ENCODE results near the gene VEGFA. TPM values are rescaled to one million over a fixed set of nuclear protein-coding genes. Genes with fewer than 3 reads are reported as not detected.

VEGFA gene
- polyA plus RNA-seq, 1 donor from 2014 or later: 7.3 TPM

DNA sequence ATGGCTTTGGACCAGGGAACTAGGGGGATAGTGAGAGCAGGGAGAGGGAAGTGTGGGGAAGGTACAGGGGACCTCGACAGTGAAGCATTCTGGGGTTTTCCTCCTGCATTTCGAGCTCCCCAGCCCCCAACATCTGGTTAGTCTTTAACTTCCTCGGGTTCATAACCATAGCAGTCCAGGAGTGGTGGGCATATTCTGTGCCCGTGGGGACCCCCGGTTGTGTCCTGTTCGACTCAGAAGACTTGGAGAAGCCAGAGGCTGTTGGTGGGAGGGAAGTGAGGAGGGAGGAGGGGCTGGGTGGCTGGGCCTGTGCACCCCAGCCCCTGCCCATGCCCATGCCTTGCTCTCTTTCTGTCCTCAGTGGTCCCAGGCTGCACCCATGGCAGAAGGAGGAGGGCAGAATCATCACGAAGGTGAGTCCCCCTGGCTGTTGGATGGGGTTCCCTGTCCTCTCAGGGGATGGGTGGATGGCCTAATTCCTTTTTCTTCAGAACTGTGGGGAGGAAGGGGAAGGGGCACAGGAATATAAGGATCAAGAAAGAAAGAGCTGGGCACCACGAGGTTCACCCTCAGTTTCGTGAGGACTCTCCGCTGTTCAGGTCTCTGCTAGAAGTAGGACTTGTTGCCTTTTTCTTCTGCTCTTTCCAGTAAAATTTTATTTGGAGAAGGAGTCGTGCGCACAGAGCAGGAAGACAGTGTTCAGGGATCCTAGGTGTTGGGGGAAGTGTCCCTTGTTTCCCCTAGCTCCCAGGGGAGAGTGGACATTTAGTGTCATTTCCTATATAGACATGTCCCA is 4.2 kb downstream of the VEGFA start:
- TF ChIP-seq RAD21 (conservative IDR thresholded peaks at IDR 0.05): no peak
- TF ChIP-seq EZH2 (IDR thresholded peaks at IDR 0.05; ENCODE audit: borderline replicate concordance, insufficient read depth, low read length, poor library complexity, severe bottlenecking): no peak
- Histone ChIP-seq H3K9me2 (ENCODE audit: insufficient read depth, low read length) (no peaks in the 10 kb centered on the region), H4K20me1 (ENCODE audit: insufficient read depth) (no peaks in the 10 kb centered on the region), H3K4me2 (ENCODE audit: low read length) (no peak overlapping the region), H3K9me3 (ENCODE audit: low read length) (no peaks in the 10 kb centered on the region), H3K27me3 (ENCODE audit: insufficient read depth, low read depth, low read length) (peaks cover 27% of the 10 kb centered on the region), H3K27ac (ENCODE audit: low read length) (no peak overlapping the region), H3K4me3 (ENCODE audit: low read length) (no peak overlapping the region), H3K9ac (ENCODE audit: low read length) (no peak overlapping the region), H3F3A (ENCODE audit: insufficient read depth, low read length, poor library complexity, severe bottlenecking) (no peaks in the 10 kb centered on the region), H3K36me3 (ENCODE audit: insufficient read depth, low read length) (no peaks in the 10 kb centered on the region), H3K79me2 (replicated peaks; ENCODE audit: insufficient read depth, low read length) (peaks cover 13% of the 10 kb centered on the region), H2AFZ (ENCODE audit: low read depth, low read length) (no peak overlapping the region)

DNA sequence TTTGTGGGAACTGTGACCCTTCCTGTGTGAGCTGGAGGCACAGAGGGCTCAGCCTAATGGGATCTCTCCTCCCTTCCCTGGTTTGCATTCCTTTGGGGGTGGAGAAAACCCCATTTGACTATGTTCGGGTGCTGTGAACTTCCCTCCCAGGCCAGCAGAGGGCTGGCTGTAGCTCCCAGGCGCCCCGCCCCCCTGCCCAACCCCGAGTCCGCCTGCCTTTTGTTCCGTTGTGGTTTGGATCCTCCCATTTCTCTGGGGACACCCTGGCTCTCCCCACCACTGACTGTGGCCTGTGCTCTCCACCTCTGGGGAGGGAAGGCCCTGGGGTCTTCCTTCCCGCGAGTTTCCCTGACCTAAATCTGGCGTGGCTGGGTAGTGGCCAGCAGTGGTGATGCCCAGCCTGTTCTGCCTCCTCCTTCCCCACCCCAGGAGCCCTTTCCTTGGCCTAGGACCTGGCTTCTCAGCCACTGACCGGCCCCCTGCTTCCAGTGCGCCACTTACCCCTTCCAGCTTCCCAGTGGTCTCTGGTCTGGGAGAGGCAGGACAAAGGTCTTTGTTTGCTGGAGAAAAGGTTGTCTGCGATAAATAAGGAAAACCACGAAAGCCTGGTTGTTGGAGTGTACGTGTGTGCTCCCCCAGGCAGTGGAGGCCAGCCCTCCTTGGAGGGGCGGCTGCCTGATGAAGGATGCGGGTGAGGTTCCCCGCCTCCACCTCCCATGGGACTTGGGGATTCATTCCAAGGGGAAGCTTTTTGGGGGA is 4.9 kb downstream of the VEGFA start:
- Histone ChIP-seq H2AFZ (ENCODE audit: low read depth, low read length) (peak overlapping the region; percentile 23), H3K9ac (ENCODE audit: low read length) (peak overlapping the region; percentile 38)
- TF ChIP-seq EP300 (conservative IDR thresholded peaks at IDR 0.05; ENCODE audit: poor library complexity, severe bottlenecking): no peak
- TF ChIP-seq RAD21 (conservative IDR thresholded peaks at IDR 0.05): peak; percentile 52
- TF ChIP-seq EZH2 (IDR thresholded peaks at IDR 0.05; ENCODE audit: borderline replicate concordance, insufficient read depth, low read length, poor library complexity, severe bottlenecking): no peak
- TF ChIP-seq, protein P1, sequence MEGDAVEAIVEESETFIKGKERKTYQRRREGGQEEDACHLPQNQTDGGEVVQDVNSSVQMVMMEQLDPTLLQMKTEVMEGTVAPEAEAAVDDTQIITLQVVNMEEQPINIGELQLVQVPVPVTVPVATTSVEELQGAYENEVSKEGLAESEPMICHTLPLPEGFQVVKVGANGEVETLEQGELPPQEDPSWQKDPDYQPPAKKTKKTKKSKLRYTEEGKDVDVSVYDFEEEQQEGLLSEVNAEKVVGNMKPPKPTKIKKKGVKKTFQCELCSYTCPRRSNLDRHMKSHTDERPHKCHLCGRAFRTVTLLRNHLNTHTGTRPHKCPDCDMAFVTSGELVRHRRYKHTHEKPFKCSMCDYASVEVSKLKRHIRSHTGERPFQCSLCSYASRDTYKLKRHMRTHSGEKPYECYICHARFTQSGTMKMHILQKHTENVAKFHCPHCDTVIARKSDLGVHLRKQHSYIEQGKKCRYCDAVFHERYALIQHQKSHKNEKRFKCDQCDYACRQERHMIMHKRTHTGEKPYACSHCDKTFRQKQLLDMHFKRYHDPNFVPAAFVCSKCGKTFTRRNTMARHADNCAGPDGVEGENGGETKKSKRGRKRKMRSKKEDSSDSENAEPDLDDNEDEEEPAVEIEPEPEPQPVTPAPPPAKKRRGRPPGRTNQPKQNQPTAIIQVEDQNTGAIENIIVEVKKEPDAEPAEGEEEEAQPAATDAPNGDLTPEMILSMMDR (IDR thresholded peaks at IDR 0.05; ENCODE audit: poor library complexity, severe bottlenecking): peak; percentile 72
- peak; percentile 69 for TF ChIP-seq SMC3 (conservative IDR thresholded peaks at IDR 0.05; ENCODE audit: poor library complexity)
- TF ChIP-seq, protein P2, sequence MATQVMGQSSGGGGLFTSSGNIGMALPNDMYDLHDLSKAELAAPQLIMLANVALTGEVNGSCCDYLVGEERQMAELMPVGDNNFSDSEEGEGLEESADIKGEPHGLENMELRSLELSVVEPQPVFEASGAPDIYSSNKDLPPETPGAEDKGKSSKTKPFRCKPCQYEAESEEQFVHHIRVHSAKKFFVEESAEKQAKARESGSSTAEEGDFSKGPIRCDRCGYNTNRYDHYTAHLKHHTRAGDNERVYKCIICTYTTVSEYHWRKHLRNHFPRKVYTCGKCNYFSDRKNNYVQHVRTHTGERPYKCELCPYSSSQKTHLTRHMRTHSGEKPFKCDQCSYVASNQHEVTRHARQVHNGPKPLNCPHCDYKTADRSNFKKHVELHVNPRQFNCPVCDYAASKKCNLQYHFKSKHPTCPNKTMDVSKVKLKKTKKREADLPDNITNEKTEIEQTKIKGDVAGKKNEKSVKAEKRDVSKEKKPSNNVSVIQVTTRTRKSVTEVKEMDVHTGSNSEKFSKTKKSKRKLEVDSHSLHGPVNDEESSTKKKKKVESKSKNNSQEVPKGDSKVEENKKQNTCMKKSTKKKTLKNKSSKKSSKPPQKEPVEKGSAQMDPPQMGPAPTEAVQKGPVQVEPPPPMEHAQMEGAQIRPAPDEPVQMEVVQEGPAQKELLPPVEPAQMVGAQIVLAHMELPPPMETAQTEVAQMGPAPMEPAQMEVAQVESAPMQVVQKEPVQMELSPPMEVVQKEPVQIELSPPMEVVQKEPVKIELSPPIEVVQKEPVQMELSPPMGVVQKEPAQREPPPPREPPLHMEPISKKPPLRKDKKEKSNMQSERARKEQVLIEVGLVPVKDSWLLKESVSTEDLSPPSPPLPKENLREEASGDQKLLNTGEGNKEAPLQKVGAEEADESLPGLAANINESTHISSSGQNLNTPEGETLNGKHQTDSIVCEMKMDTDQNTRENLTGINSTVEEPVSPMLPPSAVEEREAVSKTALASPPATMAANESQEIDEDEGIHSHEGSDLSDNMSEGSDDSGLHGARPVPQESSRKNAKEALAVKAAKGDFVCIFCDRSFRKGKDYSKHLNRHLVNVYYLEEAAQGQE (IDR thresholded peaks at IDR 0.05; ENCODE audit: borderline replicate concordance): no peak
- TF ChIP-seq TAF1 (IDR thresholded peaks at IDR 0.05; ENCODE audit: low read depth): no peak
- no peak for TF ChIP-seq MXI1 (conservative IDR thresholded peaks at IDR 0.05; ENCODE audit: poor library complexity, severe bottlenecking)
- TF ChIP-seq POLR2AphosphoS5 (IDR thresholded peaks at IDR 0.05): no peak

More for the DNA sequence above, 4.9 kb downstream of the VEGFA start:
- peaks cover 13% of the 10 kb centered on the region for H3K79me2 ChIP-seq (replicated peaks; ENCODE audit: insufficient read depth, low read length)
- no peak overlapping the region for H3K27ac ChIP-seq (ENCODE audit: low read length)
- peaks cover 27% of the 10 kb centered on the region for H3K27me3 ChIP-seq (ENCODE audit: insufficient read depth, low read depth, low read length)
- H3K9me2 ChIP-seq (ENCODE audit: insufficient read depth, low read length): no peaks in the 10 kb centered on the region
- no peaks in the 10 kb centered on the region for H3K36me3 ChIP-seq (ENCODE audit: insufficient read depth, low read length)
- H3F3A ChIP-seq (ENCODE audit: insufficient read depth, low read length, poor library complexity, severe bottlenecking): no peaks in the 10 kb centered on the region
- H3K9me3 ChIP-seq (ENCODE audit: low read length): no peaks in the 10 kb centered on the region
- H3K4me3 ChIP-seq (ENCODE audit: low read length): no peak overlapping the region
- H4K20me1 ChIP-seq (ENCODE audit: insufficient read depth): no peaks in the 10 kb centered on the region
- H3K4me2 ChIP-seq (ENCODE audit: low read length): no peak overlapping the region

Measured in neural cell (in vitro differentiated cells).